Measurements from ENCODE around the gene FIBP.

DNA sequence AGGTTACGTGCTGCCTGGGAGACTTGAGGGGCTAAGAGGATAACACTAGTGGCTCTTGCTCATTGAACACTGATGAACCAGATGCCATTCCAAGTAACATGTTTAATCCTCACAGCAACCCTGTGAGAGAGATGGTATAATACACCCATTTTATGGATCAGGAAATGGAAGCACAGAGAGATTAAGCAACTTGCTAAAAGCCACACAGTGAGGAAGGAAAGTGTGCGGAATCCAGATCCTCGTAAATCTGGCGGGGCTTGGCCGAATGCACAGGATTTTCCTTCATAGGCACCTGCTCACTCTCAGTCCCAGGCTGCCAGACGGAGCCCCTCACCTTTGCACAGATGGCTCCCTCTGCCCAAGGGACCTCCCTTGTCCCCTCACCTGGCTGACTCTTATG is 19.6 kb upstream of the FIBP start:
- TF ChIP-seq CHD2 (IDR thresholded peaks at IDR 0.05; ENCODE audit: borderline replicate concordance, low read depth, low read length) (no peak), POLR2AphosphoS5 (IDR thresholded peaks at IDR 0.05; ENCODE audit: low read length) (no peak), POLR2A (IDR thresholded peaks at IDR 0.05; ENCODE audit: low read depth, low read length) (no peak), EZH2 (IDR thresholded peaks at IDR 0.05; ENCODE audit: borderline replicate concordance, control insufficient read depth, low read depth, low read length) (no peak)

Data from GM12878 (cell line).